ENCODE results near the gene CLEC18A. TPM values are rescaled to one million over a fixed set of nuclear protein-coding genes. Genes with fewer than 3 reads are reported as not detected.

CLEC18A gene
- total and polyA plus RNA-seq, 2 of the 8 experiments (the other 6 are each of a cell fraction or from before 2014, with no cell fraction given), result 1.3 to 1.4 TPM

GRCh38 chr16:69905171-69905555 lies 46.0 kb upstream of the CLEC18A start:
- H3K9me3 ChIP-seq (ENCODE audit: insufficient read depth in 2 of 2, low read depth in 1 of 2, low read length in 1 of 2), result no peaks in the 10 kb centered on the region
- H3K23ac ChIP-seq (ENCODE audit: insufficient read length), result no peak overlapping the region
- no peak for DNase-seq (ENCODE audit: low read depth in 1 of 2, low spot score in 2 of 2)
- H2BK5ac ChIP-seq (ENCODE audit: low read depth, low read length), result no peak overlapping the region; the same call in none of the 2 replicates
- H3K4me2 ChIP-seq (ENCODE audit: insufficient read depth in 1 of 2, low read depth in 2 of 2, low read length in 2 of 2), result peak overlapping the region in 1 of 2 experiments; percentile 38; a peak in 1 of 4 replicates
- no peak overlapping the region for H4K5ac ChIP-seq (ENCODE audit: insufficient read length, low read depth, low read length)
- POLR2A ChIA-PET (ENCODE audit: partially characterized antibody), result interaction anchor here (1.3 kb wide), 1 partner anchor 12 kb away, joined by 4 read pairs; no protein-coding TSS in a partner anchor
- H3K27me3 ChIP-seq (replicated peaks in 1 of 4; ENCODE audit: control insufficient read depth in 3 of 4, extremely low read depth in 1 of 4, insufficient read depth in 3 of 4, low read length in 3 of 4), result no peaks in the 10 kb centered on the region
- H3K9ac ChIP-seq (replicated peaks in 1 of 4; ENCODE audit: extremely low read depth in 1 of 4, low read depth in 3 of 4, low read length in 3 of 4), result no peak overlapping the region; a peak in 1 of 7 replicates
- no peak overlapping the region for H3K4ac ChIP-seq (replicated peaks; ENCODE audit: insufficient read length, low read depth, low read length)
- H4K8ac ChIP-seq (ENCODE audit: extremely low read depth, insufficient read depth, low read length), result no peak overlapping the region
- no peak overlapping the region for H2AK5ac ChIP-seq (ENCODE audit: low read depth, low read length)
- no peak for FAIRE-seq
- 0 out of 2 replicates have a peak overlapping the region, but pooled peaks have one; percentile 11 for H2BK12ac ChIP-seq (ENCODE audit: low read depth, low read length)
- no peak overlapping the region for H2BK120ac ChIP-seq (replicated peaks; ENCODE audit: low read depth, low read length)
- H3K4me1 ChIP-seq (replicated peaks in 1 of 4; ENCODE audit: control insufficient read depth in 3 of 4, insufficient read depth in 4 of 4, low read length in 3 of 4), result peaks cover 0 to 9% (median 0%) of the 10 kb centered on the region in 4 experiments; a peak in 2 of 7 replicates
- no peaks in the 10 kb centered on the region for H3K79me2 ChIP-seq (ENCODE audit: control insufficient read depth in 1 of 2, insufficient read depth in 2 of 2, low read length in 2 of 2)
- H2BK20ac ChIP-seq (ENCODE audit: low read length), result no peak overlapping the region
- H3K36me3 ChIP-seq (ENCODE audit: control insufficient read depth in 2 of 4, insufficient read depth in 4 of 4, low read length in 3 of 4), result peaks cover 0 to 4% (median 0%) of the 10 kb centered on the region in 4 experiments; a peak in 1 of 8 replicates
- 0 out of 2 replicates have a peak overlapping the region, but pooled peaks have one; percentile 9 for H3K27ac ChIP-seq (ENCODE audit: low read depth, low read length)
- no peaks in the 10 kb centered on the region for H3K23me2 ChIP-seq (ENCODE audit: low read depth, low read length)
- H2BK15ac ChIP-seq (ENCODE audit: low read length), result no peak overlapping the region
- no peaks in the 10 kb centered on the region for H4K20me1 ChIP-seq (replicated peaks in 1 of 2; ENCODE audit: control insufficient read depth in 1 of 2, insufficient read depth in 2 of 2, low read length in 2 of 2)
- 64% methylated on average over 2 of the region's 2 CpGs; no CpG with 5 or more reads in 1 of the 2 experiments for WGBS, 2 experiments (ENCODE audit: extremely low coverage in 1 of 2, insufficient coverage in 1 of 2, insufficient read length in 1 of 2, insufficient replicate concordance in 2 of 2, low coverage in 1 of 2, low lambda C conversion rate in 2 of 2, missing lambda C conversion rate in 1 of 2)
- no peak overlapping the region for H4K91ac ChIP-seq (replicated peaks; ENCODE audit: insufficient read length, low read length)
- no peak overlapping the region for H2AFZ ChIP-seq (ENCODE audit: low read length)
- no peaks in the 10 kb centered on the region for H3K79me1 ChIP-seq (ENCODE audit: low read depth, low read length)
- CTCF ChIA-PET (ENCODE audit: partially characterized antibody), result interaction anchor here (1.1 to 11.4 kb wide), 4 partner anchors 12 to 132 kb away, joined by 3 to 74 read pairs (median 4); no protein-coding TSS in a partner anchor
- no peak overlapping the region for H3K4me3 ChIP-seq (ENCODE audit: extremely low read depth in 1 of 4, insufficient read depth in 2 of 4, low read depth in 3 of 4, low read length in 4 of 4)
- no peak overlapping the region for H3K56ac ChIP-seq (replicated peaks; ENCODE audit: insufficient read length, low read depth, low read length)
- H3K14ac ChIP-seq (ENCODE audit: insufficient read length), result no peak overlapping the region
- 0 out of 2 replicates have a peak overlapping the region, but pooled peaks have one; percentile 11 for H3K18ac ChIP-seq (ENCODE audit: extremely low read depth, low read length)
- no peak for TF ChIP-seq SIRT6 (IDR thresholded peaks at IDR 0.05; ENCODE audit: low read length)
- TF ChIP-seq CHD2 (IDR thresholded peaks at IDR 0.05; ENCODE audit: low read length), result no peak
- TF ChIP-seq BCL11A (IDR thresholded peaks at IDR 0.05; ENCODE audit: low read depth in 2 of 2, low read length in 2 of 2), result no peak
- no peak for TF ChIP-seq NANOG (IDR thresholded peaks at IDR 0.05; ENCODE audit: insufficient read depth, low read depth, low read length, poor library complexity, severe bottlenecking)
- no peak for TF ChIP-seq TBP (IDR thresholded peaks at IDR 0.05; ENCODE audit: low read depth, low read length)
- TF ChIP-seq EZH2 (IDR thresholded peaks at IDR 0.05; ENCODE audit: low read depth, low read length, severe bottlenecking), result no peak
- no peak for TF ChIP-seq PHF8 (conservative IDR thresholded peaks at IDR 0.05; ENCODE audit: low read depth, low read length)
- TF ChIP-seq POLR2AphosphoS5 (IDR thresholded peaks at IDR 0.05; ENCODE audit: low read depth, low read length), result no peak
- TF ChIP-seq EGR1 (IDR thresholded peaks at IDR 0.05; ENCODE audit: borderline replicate concordance, low read depth, low read length), result no peak
- no peak for TF ChIP-seq CBX8 (IDR thresholded peaks at IDR 0.05; ENCODE audit: borderline replicate concordance, low read depth, low read length)
- no peak for TF ChIP-seq CBX5 (IDR thresholded peaks at IDR 0.05; ENCODE audit: low read depth, low read length)
- TF ChIP-seq MAFK (IDR thresholded peaks at IDR 0.05; ENCODE audit: low read depth, low read length), result no peak
- no peak for TF ChIP-seq CEBPB (IDR thresholded peaks at IDR 0.05; ENCODE audit: low read depth, low read length)
- TF ChIP-seq SAP30 (IDR thresholded peaks at IDR 0.05; ENCODE audit: insufficient read depth, insufficient replicate concordance, low read length), result no peak

All from H1 (cell line).